Pulmonary artery endothelial cell (primary cell): ENCODE results near the gene OR6B1. TPM values are rescaled to one million over a fixed set of nuclear protein-coding genes. Genes with fewer than 3 reads are reported as not detected.
A peak's percentile ranks its signal among the peaks of the same experiment; 100 is the strongest.
"Not testable (repeated sequence)": the region's sequence is repeated elsewhere in the genome, so short reads cannot be mapped to it uniquely, and the experiment has no call there.

Source experiments
- DNase-seq: peaks from one replicate; pipeline ENCODE4 v3.0.0-alpha.2; 2011; ENCODE audit warnings: low read depth, low spot score
- total RNA-seq: library from RNA; depleted of rRNA; stranded (reverse); fragments of >200 nt; gene quantifications from 2 replicates; pipeline ENCODE4 v1.2.3, GENCODE V29; 2014

Gene OR6B1
- total RNA-seq, 1 donor from 2014 or later = not detected

GRCh38 chr7:144004703-144005102 is 4.6 kb downstream of the OR6B1 start:
- DNase-seq = no peak

DNA sequence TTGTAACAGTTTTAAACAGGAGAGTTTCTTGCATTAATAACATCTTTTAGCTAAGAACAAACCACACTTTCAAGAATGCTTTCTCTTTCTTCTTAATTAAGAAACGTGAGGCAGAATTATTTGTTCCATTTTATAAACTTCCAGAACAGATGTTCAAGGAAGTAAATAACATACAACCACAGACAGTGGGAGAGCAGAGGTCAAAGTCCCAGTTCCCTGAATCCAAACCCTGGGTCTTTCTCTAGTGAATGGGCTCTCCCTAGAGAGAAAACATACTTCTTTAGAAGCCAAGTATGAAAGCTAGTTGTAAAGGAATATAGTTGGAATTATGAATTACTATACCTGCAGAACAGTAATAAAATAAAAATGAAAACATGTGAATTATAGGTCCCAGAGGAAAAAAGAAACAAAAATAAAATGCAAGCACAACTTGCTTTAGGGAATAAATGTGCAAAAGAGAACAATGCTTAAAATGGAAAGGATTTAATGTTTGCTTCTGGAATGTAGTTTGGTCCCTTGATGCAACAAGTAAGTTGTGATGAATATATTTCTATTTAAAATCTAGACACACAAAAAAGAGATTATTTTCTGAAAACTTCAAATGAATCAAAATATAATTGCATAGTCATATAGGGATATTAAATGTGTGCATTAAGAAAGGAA is 6.0 kb downstream of the OR6B1 start:
- no peak for DNase-seq

GRCh38 chr7:144006692-144007042 is 6.5 kb downstream of the OR6B1 start:
- no peak for DNase-seq

DNA sequence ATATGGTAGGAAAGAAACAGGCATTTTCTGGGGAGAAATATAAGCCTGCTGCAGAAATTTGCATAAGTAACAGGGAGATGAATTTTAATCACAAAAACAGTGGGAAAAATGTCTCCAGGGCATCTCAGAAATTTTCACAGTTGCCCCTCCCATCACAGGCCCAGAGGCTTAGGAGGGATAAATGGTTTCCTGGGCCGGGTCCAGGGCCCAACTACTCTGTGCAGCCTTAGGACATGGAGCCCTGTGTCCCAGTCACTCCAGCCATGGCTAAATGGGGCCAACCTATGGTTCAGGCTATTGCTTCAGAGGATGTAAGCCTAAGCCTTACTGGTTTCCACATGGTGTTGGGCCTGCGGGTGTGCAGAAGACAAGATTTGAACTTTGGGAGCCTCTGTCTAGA is 9.2 kb downstream of the OR6B1 start:
- DNase-seq = no peak

DNA sequence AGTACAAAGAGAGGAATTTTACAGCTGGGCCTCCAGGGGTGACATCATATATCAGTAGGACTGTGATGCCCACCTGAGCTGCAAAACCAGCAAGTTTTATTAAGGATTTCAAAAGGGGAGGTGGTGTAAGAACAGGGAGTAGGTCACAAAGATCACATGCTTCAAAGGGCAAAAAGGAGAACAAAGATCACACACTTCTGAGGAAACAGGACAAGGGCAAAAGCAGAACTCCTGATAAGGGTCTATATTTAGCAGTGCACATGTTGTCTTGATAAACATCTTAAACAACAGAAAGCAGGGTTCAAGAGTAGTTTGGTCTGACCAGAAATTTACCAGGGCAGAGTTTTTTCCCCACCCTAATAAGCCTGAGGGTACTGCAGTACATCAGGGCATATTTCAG is 9.9 kb downstream of the OR6B1 start:
- not testable (repeated sequence) for DNase-seq

- DNase-seq = not testable (repeated sequence)
These were observed 10.7 kb downstream of the OR6B1 start for GRCh38 chr7:144010821-144011220.

- DNase-seq = no peak
These were observed 11.5 kb downstream of the OR6B1 start for GRCh38 chr7:144011458-144012230.

- no peak for DNase-seq
These were observed 17.9 kb downstream of the OR6B1 start for GRCh38 chr7:144018065-144018464.

- peak; percentile 40 for DNase-seq
These were observed 19.3 kb downstream of the OR6B1 start for GRCh38 chr7:144019457-144019856.

GRCh38 chr7:144020340-144020739 is 20.2 kb downstream of the OR6B1 start:
- no peak for DNase-seq

DNA sequence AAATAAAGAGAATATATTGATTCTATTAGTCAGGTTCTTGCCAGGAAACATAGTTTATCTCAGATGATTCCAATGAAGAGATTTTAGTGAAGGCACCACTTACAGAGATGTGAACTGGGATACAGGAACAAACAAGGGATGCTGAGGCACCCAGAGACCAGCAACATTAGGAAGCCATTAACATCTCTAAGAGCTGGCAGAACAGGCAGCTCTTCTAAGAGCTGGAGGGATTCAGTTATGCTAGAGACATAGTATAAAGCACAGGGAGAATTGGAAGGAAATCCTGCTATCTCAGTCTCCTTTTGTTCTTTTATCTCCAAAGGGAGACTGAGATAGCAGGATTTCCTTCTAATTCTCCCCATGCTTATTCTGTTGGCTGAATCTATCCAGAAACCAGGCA is 22.0 kb downstream of the OR6B1 start:
- DNase-seq = no peak

DNA sequence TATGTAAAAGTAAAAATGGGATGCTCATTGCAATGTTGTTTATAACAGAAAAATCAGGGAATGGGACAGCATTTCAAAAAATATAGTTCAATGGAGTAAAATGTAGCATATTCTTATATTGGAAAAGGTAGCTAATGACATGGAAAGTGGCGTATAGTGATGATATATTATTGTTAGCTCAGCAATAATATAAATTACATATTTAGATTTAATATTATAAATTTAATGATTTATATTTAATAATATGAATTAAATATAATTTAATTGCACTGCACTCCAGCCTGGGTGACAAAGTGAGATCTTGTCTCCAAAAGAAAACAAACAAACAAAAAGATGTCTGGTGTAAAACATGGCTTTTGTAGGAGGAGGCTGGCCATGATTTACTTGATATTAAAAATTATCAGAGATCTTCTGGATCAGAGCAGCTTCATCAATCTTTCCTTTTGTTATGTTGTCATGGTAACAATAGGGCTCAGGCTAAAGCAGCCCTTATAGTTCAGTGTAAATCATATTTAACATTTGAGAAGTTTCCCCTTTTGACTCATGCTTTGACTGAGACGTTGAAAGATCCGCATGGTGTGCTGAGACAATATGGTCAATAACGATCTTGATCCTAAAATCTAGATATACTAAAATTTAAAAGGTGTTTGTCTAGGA is 23.2 kb downstream of the OR6B1 start:
- no peak for DNase-seq

GRCh38 chr7:144024213-144024612 is 24.1 kb downstream of the OR6B1 start:
- no peak for DNase-seq

DNA sequence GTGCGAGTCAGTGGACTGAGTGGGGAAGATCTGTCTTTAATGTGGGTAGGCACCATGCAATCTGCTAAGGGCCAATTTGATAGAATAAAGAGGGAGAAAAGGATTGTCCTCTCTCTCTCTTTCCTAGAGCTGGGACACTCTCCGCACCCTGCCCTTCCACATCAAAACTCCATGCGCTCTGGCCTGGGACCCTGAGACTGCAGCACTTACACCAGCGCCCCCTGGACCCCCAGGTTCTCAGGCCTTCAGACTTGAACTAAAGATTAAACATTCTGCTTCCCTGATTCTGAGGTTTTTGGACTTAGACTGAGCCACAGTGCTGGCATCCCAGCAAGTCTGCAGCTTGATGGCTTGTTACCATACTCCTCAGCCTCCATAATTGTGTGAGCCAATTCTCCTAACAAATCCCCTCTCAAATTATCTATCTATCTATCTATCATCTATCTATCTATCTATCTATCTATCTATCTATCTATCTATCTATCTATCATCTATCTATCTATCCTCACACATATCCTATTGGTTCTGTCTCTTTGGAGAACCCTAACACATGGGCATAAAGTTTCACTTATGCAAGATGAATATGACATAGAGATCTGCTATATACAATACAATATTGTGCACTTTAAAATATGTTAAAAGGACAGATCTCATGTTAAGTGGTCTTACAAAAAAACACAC is 26.2 kb downstream of the OR6B1 start:
- DNase-seq = no peak

GRCh38 chr7:144027070-144027469 is 26.9 kb downstream of the OR6B1 start:
- DNase-seq = no peak

- no peak for DNase-seq
These were observed 27.9 kb downstream of the OR6B1 start for GRCh38 chr7:144027974-144028373.

DNA sequence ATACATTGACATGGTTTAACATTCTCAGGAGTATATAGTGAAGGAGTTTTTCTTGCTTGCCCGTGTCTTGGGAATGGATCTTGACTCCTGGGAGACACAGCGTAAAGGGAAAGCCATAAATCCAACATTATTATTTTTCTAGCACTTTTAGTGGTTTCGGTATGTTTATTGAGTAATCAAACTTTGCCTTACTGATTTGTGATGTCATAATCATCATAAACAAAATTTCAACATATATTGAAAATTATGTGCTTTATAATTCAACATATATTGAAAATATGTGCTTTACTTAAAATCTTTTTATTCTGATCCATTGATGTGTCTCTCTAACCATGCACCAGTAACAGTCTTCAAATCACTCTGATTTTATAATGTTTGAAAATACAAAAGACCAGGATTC is 28.4 kb downstream of the OR6B1 start:
- no peak for DNase-seq

DNA sequence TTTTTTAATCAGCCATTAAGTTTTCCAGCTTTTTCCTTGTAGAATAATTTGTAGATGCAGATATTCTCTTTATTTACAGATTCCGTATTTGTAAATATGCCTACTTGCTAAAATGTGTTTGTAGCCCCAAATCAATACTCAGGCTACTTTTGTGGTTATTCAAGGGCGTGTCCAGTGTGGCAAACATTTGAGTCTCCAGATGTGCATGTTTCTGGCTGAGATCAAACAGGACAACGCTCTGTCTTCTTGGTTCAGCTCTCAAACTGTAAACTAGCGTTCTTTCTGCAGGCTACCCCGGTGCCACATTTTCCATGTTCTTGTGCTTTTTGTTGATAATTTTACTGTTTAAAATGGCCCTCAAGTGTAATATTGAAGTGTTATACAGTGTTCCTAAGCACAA is 32.4 kb downstream of the OR6B1 start:
- no peak for DNase-seq

GRCh38 chr7:144032985-144033709 is 33.0 kb downstream of the OR6B1 start:
- no peak for DNase-seq

- no peak for DNase-seq
These were observed 35.3 kb downstream of the OR6B1 start for GRCh38 chr7:144035385-144035784.

DNA sequence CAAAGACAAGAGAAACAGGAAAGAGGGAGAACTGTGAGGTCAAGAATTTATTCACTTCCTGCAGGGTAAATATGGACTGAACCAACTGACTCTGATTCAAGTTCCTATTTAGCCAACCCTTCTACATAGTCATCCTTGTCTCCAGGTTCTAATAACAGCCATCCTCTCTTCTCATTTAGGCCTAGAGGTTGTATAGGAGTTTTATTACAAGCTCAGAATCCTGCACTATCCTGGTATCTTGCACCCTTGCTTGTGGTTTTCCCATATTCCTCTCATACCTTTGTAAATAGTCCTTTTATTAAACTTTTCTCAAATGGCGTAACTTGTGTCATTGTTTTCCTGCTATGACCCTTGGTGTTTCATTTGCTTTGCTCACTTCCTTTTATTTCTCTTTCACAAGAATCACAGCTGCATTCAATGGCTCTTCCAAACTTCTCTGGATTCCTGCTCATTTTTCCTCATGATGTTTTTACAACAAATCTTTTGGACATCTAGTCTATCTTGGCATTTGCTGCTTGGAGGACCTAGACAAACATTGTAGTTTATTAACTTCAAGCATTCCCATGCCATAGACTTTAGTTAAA is 36.3 kb downstream of the OR6B1 start:
- DNase-seq = peak; percentile 4
